HepG2 (cell line): ENCODE measurements around the gene STAP2. TPM values are rescaled to one million over a fixed set of nuclear protein-coding genes. Genes with fewer than 3 reads are reported as not detected.

Experiments
- ATAC-seq: fragments of 200-7000 bp; cut with Tn5 transposase; 3 replicates; pipeline ENCODE4 v1.9.1; 2020; ENCODE audit warnings: mild to moderate bottlenecking, moderate library complexity
- BruUV-seq: library from RNA; stranded (reverse); fragments of 400-500 nt; replicated peaks from 2 replicates; lab custom pipeline; 2021; lab: Mats Ljungman, UMichigan
- CTCF ChIA-PET: fragments of 300-600 bp; formaldehyde crosslinking; extraction: SDS; loops from one replicate; lab custom pipeline; 2021; ENCODE audit warnings: low total read pairs, inconsistent platforms, low intra/inter-chr PET ratio; lab: Yijun Ruan, JAX
- POLR2A ChIA-PET: fragments of 350-600 bp; sonication (Branson Sonifier 250); formaldehyde crosslinking; loops from one replicate; lab custom pipeline; 2020; ENCODE audit warnings: antibody characterized with exemption, inconsistent platforms; lab: Yijun Ruan, JAX
- DNase-seq: peaks from one replicate; pipeline ENCODE4 v3.0.0-alpha.2; 2015; ENCODE audit warnings: low spot score
- FAIRE-seq: peaks from 3 replicates; lab custom pipeline; 2011; peaks lifted over from hg19 to GRCh38; lab: Jason Lieb, UNC
- H2AFZ ChIP-seq: one replicate; pipeline ENCODE4 v1.6.1; 2011; ENCODE audit warnings: low read length, inconsistent platforms
- H3K27ac ChIP-seq: fragments of 300-600 bp; 3 replicates; pipeline ENCODE4 v1.8.0; 2011; ENCODE audit warnings: mixed run types, mild to moderate bottlenecking, mixed read lengths, low read length, inconsistent platforms; ENCODE audit not compliant: insufficient read depth; ENCODE audit errors: extremely low read length
- H3K27me3 ChIP-seq, 2 experiments: fragments of 200-600 bp in 1 of 2; 2 replicates in 1 of 2; 3 replicates in 1 of 2; pipeline versions ENCODE4 v1.6.0 to v1.8.0; 2011; ENCODE audit warnings: low read length in 2 of 2, mild to moderate bottlenecking in 2 of 2, moderate library complexity in 2 of 2, inconsistent platforms in 1 of 2; ENCODE audit not compliant: insufficient read depth in 2 of 2, control insufficient read depth in 1 of 2
- H3K36me3 ChIP-seq, 2 experiments: fragments of 200-600 bp in 1 of 2; replicated peaks in 1 of 2; 2 replicates in 1 of 2; 3 replicates in 1 of 2; pipeline versions ENCODE4 v1.5.1 to v1.8.0; 2011; ENCODE audit warnings: low read length in 2 of 2, inconsistent platforms in 1 of 2; ENCODE audit not compliant: insufficient read depth in 2 of 2, control insufficient read depth in 1 of 2
- H3K4me1 ChIP-seq: 2 replicates; pipeline ENCODE4 v1.5.1; 2012; ENCODE audit warnings: low read length, inconsistent platforms; ENCODE audit not compliant: insufficient read depth
- H3K4me2 ChIP-seq: 2 replicates; pipeline ENCODE4 v1.6.0; 2011; ENCODE audit warnings: low read depth, low read length, inconsistent platforms
- H3K4me3 ChIP-seq, 3 experiments: fragments of 200-600 bp in 1 of 3; sonication (generic), shearing (Covaris generic) in 1 of 3; replicated peaks in 1 of 3; 2 replicates each; pipeline ENCODE4 v1.5.1; 2011 to 2016; ENCODE audit warnings: low read length in 3 of 3, inconsistent platforms in 2 of 3, low read depth in 2 of 3, mild to moderate bottlenecking in 2 of 3, control low read depth in 1 of 3, mixed read lengths in 1 of 3; ENCODE audit not compliant: insufficient read depth in 1 of 3
- H3K79me2 ChIP-seq: one replicate; pipeline ENCODE4 v1.6.1; 2011; ENCODE audit warnings: low read length, inconsistent platforms; ENCODE audit not compliant: insufficient read depth
- H3K9ac ChIP-seq: 2 replicates; pipeline ENCODE4 v1.6.0; 2011; ENCODE audit warnings: mild to moderate bottlenecking, low read depth, low read length, inconsistent platforms; ENCODE audit not compliant: insufficient read depth
- H3K9me3 ChIP-seq: 2 replicates; pipeline ENCODE4 v1.5.1; 2012; ENCODE audit warnings: mild to moderate bottlenecking, low read length
- H4K20me1 ChIP-seq: 2 replicates; pipeline ENCODE4 v1.6.0; 2011; ENCODE audit warnings: inconsistent platforms, mild to moderate bottlenecking, low read length, moderate library complexity; ENCODE audit not compliant: insufficient read depth
- ATF1 ChIP-seq: IDR thresholded peaks from 2 replicates; pipeline ENCODE4 v1.6.1; 2016; ENCODE audit warnings: mild to moderate bottlenecking, control low read depth
- MAFF ChIP-seq: IDR thresholded peaks from 2 replicates; pipeline ENCODE4 v1.6.1; 2011; ENCODE audit warnings: low read depth, low read length, improper control_type of control experiment
- NFE2L2 ChIP-seq: fragments of 150-350 bp; IDR thresholded peaks from 2 replicates; pipeline ENCODE4 v1.6.1; 2014; ENCODE audit warnings: low read length
- TBX3 ChIP-seq: fragments of 450-650 bp; IDR thresholded peaks from 2 replicates; pipeline ENCODE4 v1.6.1; 2017; ENCODE audit warnings: antibody characterized with exemption, mild to moderate bottlenecking, inconsistent platforms, borderline replicate concordance
- XBP1 ChIP-seq: sonication (generic); formaldehyde crosslinking; IDR thresholded peaks from 2 replicates; pipeline ENCODE4 v1.5.0; 2020; ENCODE audit warnings: missing genetic modification reagents
- ZBTB20 ChIP-seq: sonication (generic); formaldehyde crosslinking; IDR thresholded peaks from 2 replicates; pipeline ENCODE4 v1.8.1; 2023; ENCODE audit warnings: missing genetic modification reagents, low read depth, mild to moderate bottlenecking, borderline replicate concordance
- ZNF274 ChIP-seq: sonication (generic); formaldehyde crosslinking; IDR thresholded peaks from 2 replicates; pipeline ENCODE4 v1.5.1; 2020; ENCODE audit warnings: mild to moderate bottlenecking, missing genetic modification reagents
- ZNF33B ChIP-seq: sonication (generic); formaldehyde crosslinking; IDR thresholded peaks from 2 replicates; pipeline ENCODE4 v1.5.1; 2020; ENCODE audit warnings: mild to moderate bottlenecking, missing genetic modification reagents
- WGBS: methylation state at CpG from one replicate; pipeline ENCODE4 v1.1.6; 2017; ENCODE audit warnings: low lambda C conversion rate; 5-methylcytosine and 5-hydroxymethylcytosine counted together
- in situ Hi-C: cut with HindIII; loops from 2 replicates; pipeline ENCODE4 v1.10.0; 2017; ENCODE audit warnings: low pct_unique_long_range_greater_than_20kb; ENCODE audit not compliant: extremely low pct_ligation_motif_present
- intact Hi-C: fragments of 100-400 bp; cut with micrococcal nuclease; formaldehyde crosslinking; loops from one replicate; pipeline ENCODE4 v1.10.0; 2022; ENCODE audit not compliant: unreplicated experiment
- polyA plus RNA-seq, 8 experiments: library from polyadenylated mRNA; depleted of rRNA in 3 of 8; stranded (reverse) in 7 of 8; unstranded in 1 of 8; fragments of >200 nt; fragmentation: Illumina TruSeq in 4 of 8; extraction: Trizol in 4 of 8; gene quantifications; 2 replicates each; pipeline versions ENCODE4 v1.2.1 to v1.2.3, GENCODE V29; 2011 to 2016; ENCODE audit warnings: low read depth in 4 of 8, missing spikeins in 1 of 8, mixed read lengths in 1 of 8; ENCODE audit not compliant: insufficient read depth in 1 of 8
- total RNA-seq, 5 experiments: library from RNA; depleted of rRNA; stranded (reverse); fragments of >200 nt; fragmentation: Illumina TruSeq; extraction: Trizol; gene quantifications; 2 replicates each; pipeline ENCODE4 v1.2.3, GENCODE V29; 2016; ENCODE audit warnings: low read depth in 1 of 5
- TF ChIP-seq, protein P1 (sequence below): sonication (generic); formaldehyde crosslinking; IDR thresholded peaks from 2 replicates; pipeline ENCODE4 v1.4.0; 2020; ENCODE audit warnings: missing genetic modification reagents
- TF ChIP-seq, protein P2 (sequence below): sonication (generic); formaldehyde crosslinking; IDR thresholded peaks from 2 replicates; pipeline ENCODE4 v1.4.0; 2020; ENCODE audit warnings: missing genetic modification reagents
- TF ChIP-seq, protein P3 (sequence below): sonication (generic); formaldehyde crosslinking; IDR thresholded peaks from 2 replicates; pipeline ENCODE4 v1.9.0; 2022; ENCODE audit warnings: low read depth, missing genetic modification reagents
- TF ChIP-seq, protein P4 (sequence below): IDR thresholded peaks from 2 replicates; pipeline ENCODE4 v1.6.1; 2016
- TF ChIP-seq, protein P5 (sequence below): sonication (generic); formaldehyde crosslinking; IDR thresholded peaks from 2 replicates; pipeline ENCODE4 v1.4.0; 2020; ENCODE audit warnings: missing genetic modification reagents
- TF ChIP-seq, protein P6 (sequence below): sonication (generic); formaldehyde crosslinking; IDR thresholded peaks from 2 replicates; pipeline ENCODE4 v1.4.0; 2020; ENCODE audit warnings: missing genetic modification reagents

STAP2 gene
- total and polyA plus RNA-seq, 2 of the 13 experiments (the other 11 are each of a cell fraction or from before 2014, with no cell fraction given), result 39.0 to 43.7 TPM

DNA sequence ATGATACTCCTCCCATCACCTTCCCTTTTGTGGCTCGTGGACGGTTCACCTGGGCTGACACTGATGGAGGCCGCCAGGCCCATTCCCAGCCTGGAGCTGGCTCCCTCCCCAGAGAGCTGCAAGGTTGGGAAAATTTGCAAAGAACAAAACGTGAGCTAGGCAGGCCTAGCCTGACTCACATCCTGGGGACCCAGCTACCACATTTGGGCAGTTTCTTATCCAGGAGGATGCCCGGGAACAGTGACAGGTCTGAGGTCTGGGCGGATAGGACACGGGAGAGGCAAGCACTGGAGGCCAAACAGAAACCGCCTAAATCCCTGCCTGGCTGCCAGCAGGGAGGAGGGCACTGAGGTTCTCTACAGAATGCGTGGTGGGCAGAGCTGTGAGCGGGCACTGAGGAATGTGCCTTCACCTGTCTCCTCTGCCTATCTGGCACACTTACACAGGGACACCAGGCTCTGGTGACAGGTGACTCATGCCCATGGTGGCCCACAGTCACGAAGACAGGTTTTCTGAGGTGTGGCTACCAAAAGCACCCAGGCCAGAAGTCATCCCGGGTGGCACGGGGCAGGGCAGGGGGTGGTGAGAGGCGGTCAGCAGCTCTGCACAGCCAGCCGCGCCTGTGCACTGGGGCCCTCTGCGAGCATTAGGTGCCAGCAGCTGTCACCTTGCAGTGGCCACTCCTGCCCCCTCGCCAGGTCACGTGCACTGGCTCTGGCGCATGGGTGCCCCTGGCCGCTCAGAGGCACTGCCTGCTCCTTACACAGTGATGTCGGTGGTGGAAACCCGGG, 38.6 kb upstream of the STAP2 start:
- no peak overlapping the region for H3K4me2 ChIP-seq
- H3K4me3 ChIP-seq, result no peak overlapping the region
- no peaks in the 10 kb centered on the region for H3K27me3 ChIP-seq
- ChIA-PET CTCF (interaction anchor here (3.1 kb wide), 1 partner anchor 24 kb away, joined by 27 read pairs; the partner anchor contains the start of genes CHAF1A and SH3GL1), POLR2A (interaction anchor here (3.9 to 4.8 kb wide), 2 partner anchors 14 to 34 kb away, joined by 30 to 64 read pairs; partner anchors contain the start of gene MPND)
- H3K4me1 ChIP-seq, result peaks cover 42% of the 10 kb centered on the region
- H3K27ac ChIP-seq, result no peak overlapping the region
- FAIRE-seq (no peak), DNase-seq (no peak), ATAC-seq (no peak)
- no peak overlapping the region for H2AFZ ChIP-seq
- in situ Hi-C loops (no loop called here), intact Hi-C loops (no loop called here)
- H3K9me3 ChIP-seq, result no peaks in the 10 kb centered on the region
- WGBS, result 93% methylated on average over 13 of the region's 23 CpGs
- H3K36me3 ChIP-seq, result peaks cover 2 to 20% of the 10 kb centered on the region in 2 experiments; a peak in 3 of 5 replicates
- H3K79me2 ChIP-seq, result peaks cover 73% of the 10 kb centered on the region
- H3K9ac ChIP-seq, result no peak overlapping the region
- no TSS peak for BruUV-seq
- H4K20me1 ChIP-seq, result peaks cover 6% of the 10 kb centered on the region; the same call in 1 of the 2 replicates
- TF ChIP-seq, protein P1, sequence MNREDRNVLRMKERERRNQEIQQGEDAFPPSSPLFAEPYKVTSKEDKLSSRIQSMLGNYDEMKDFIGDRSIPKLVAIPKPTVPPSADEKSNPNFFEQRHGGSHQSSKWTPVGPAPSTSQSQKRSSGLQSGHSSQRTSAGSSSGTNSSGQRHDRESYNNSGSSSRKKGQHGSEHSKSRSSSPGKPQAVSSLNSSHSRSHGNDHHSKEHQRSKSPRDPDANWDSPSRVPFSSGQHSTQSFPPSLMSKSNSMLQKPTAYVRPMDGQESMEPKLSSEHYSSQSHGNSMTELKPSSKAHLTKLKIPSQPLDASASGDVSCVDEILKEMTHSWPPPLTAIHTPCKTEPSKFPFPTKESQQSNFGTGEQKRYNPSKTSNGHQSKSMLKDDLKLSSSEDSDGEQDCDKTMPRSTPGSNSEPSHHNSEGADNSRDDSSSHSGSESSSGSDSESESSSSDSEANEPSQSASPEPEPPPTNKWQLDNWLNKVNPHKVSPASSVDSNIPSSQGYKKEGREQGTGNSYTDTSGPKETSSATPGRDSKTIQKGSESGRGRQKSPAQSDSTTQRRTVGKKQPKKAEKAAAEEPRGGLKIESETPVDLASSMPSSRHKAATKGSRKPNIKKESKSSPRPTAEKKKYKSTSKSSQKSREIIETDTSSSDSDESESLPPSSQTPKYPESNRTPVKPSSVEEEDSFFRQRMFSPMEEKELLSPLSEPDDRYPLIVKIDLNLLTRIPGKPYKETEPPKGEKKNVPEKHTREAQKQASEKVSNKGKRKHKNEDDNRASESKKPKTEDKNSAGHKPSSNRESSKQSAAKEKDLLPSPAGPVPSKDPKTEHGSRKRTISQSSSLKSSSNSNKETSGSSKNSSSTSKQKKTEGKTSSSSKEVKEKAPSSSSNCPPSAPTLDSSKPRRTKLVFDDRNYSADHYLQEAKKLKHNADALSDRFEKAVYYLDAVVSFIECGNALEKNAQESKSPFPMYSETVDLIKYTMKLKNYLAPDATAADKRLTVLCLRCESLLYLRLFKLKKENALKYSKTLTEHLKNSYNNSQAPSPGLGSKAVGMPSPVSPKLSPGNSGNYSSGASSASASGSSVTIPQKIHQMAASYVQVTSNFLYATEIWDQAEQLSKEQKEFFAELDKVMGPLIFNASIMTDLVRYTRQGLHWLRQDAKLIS, result no peak
- TF ChIP-seq XBP1, result no peak
- TF ChIP-seq, protein P2, sequence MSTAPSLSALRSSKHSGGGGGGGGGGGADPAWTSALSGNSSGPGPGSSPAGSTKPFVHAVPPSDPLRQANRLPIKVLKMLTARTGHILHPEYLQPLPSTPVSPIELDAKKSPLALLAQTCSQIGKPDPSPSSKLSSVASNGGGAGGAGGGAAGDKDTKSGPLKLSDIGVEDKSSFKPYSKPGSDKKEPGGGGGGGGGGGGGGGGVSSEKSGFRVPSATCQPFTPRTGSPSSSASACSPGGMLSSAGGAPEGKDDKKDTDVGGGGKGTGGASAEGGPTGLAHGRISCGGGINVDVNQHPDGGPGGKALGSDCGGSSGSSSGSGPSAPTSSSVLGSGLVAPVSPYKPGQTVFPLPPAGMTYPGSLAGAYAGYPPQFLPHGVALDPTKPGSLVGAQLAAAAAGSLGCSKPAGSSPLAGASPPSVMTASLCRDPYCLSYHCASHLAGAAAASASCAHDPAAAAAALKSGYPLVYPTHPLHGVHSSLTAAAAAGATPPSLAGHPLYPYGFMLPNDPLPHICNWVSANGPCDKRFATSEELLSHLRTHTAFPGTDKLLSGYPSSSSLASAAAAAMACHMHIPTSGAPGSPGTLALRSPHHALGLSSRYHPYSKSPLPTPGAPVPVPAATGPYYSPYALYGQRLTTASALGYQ, result no peak
- TF ChIP-seq, protein P3, sequence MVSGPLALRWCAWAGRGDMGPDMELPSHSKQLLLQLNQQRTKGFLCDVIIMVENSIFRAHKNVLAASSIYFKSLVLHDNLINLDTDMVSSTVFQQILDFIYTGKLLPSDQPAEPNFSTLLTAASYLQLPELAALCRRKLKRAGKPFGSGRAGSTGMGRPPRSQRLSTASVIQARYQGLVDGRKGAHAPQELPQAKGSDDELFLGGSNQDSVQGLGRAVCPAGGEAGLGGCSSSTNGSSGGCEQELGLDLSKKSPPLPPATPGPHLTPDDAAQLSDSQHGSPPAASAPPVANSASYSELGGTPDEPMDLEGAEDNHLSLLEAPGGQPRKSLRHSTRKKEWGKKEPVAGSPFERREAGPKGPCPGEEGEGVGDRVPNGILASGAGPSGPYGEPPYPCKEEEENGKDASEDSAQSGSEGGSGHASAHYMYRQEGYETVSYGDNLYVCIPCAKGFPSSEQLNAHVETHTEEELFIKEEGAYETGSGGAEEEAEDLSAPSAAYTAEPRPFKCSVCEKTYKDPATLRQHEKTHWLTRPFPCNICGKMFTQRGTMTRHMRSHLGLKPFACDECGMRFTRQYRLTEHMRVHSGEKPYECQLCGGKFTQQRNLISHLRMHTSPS (CRISPR knock-in tag), result 0 out of 2 replicates have a peak, but pooled peaks have one; percentile 16
- no peak for TF ChIP-seq ZNF274
- TF ChIP-seq, protein P4, sequence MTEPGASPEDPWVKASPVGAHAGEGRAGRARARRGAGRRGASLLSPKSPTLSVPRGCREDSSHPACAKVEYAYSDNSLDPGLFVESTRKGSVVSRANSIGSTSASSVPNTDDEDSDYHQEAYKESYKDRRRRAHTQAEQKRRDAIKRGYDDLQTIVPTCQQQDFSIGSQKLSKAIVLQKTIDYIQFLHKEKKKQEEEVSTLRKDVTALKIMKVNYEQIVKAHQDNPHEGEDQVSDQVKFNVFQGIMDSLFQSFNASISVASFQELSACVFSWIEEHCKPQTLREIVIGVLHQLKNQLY (CRISPR knock-in tag), result no peak
- no peak for TF ChIP-seq MAFF
- TF ChIP-seq ATF1 (CRISPR knock-in tag), result no peak
- TF ChIP-seq, protein P5, sequence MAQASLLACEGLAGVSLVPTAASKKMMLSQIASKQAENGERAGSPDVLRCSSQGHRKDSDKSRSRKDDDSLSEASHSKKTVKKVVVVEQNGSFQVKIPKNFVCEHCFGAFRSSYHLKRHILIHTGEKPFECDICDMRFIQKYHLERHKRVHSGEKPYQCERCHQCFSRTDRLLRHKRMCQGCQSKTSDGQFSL (CRISPR knock-in tag), result no peak
- TF ChIP-seq ZNF33B, result no peak
- TF ChIP-seq NFE2L2, result no peak
- no peak for TF ChIP-seq ZBTB20 (CRISPR knock-in tag)
- no peak for TF ChIP-seq TBX3
- TF ChIP-seq, protein P6, sequence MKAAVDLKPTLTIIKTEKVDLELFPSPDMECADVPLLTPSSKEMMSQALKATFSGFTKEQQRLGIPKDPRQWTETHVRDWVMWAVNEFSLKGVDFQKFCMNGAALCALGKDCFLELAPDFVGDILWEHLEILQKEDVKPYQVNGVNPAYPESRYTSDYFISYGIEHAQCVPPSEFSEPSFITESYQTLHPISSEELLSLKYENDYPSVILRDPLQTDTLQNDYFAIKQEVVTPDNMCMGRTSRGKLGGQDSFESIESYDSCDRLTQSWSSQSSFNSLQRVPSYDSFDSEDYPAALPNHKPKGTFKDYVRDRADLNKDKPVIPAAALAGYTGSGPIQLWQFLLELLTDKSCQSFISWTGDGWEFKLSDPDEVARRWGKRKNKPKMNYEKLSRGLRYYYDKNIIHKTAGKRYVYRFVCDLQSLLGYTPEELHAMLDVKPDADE, result no peak
